Stimulated activated memory B cell treated with anti-CD40 and anti-IgM and Interleukin-4, amounts not matched to agents 10 μg/mL and 1 μg/mL and 100 μg/mL, for 72 hours (primary cell): ENCODE measurements around the gene ICA1.

Source experiments
- ATAC-seq: fragments of 150-1000 bp; cut with Tn5 transposase; 2 replicates; pipeline ENCODE4 v1.10.0; 2021
- H3K27ac Mint-ChIP-seq: one replicate; pipeline ENCODE4 v1.8.0; 2022; ENCODE audit warnings: mild to moderate bottlenecking, mixed read lengths
- H3K27me3 Mint-ChIP-seq: one replicate; pipeline ENCODE4 v1.8.0; 2022; ENCODE audit warnings: mixed read lengths
- H3K36me3 Mint-ChIP-seq: one replicate; pipeline ENCODE4 v1.8.0; 2022; ENCODE audit warnings: mixed read lengths
- H3K4me1 Mint-ChIP-seq: one replicate; pipeline ENCODE4 v1.8.0; 2022; ENCODE audit warnings: mixed read lengths
- H3K4me3 Mint-ChIP-seq: one replicate; pipeline ENCODE4 v1.8.0; 2022; ENCODE audit warnings: mild to moderate bottlenecking, moderate library complexity, mixed read lengths
- H3K9me3 Mint-ChIP-seq: one replicate; pipeline ENCODE4 v1.8.0; 2022; ENCODE audit warnings: mixed read lengths

The ICA1 gene

GRCh38 chr7:8204339-8205030, 57.5 kb downstream of the ICA1 start:
- Mint-ChIP-seq H3K4me1 (no peaks in the 10 kb centered on the region), H3K9me3 (no peaks in the 10 kb centered on the region), H3K27ac (no peak overlapping the region), H3K27me3 (peaks cover 7% of the 10 kb centered on the region), H3K36me3 (no peaks in the 10 kb centered on the region), H3K4me3 (no peak overlapping the region)
- ATAC-seq, result no peak

- H3K27ac Mint-ChIP-seq, result no peak overlapping the region
- peaks cover 7% of the 10 kb centered on the region for H3K27me3 Mint-ChIP-seq
- H3K36me3 Mint-ChIP-seq, result no peaks in the 10 kb centered on the region
- no peaks in the 10 kb centered on the region for H3K9me3 Mint-ChIP-seq
- no peaks in the 10 kb centered on the region for H3K4me1 Mint-ChIP-seq
- ATAC-seq, result no peak
- H3K4me3 Mint-ChIP-seq, result no peak overlapping the region
Measured at GRCh38 chr7:8201846-8202441, 60.0 kb downstream of the ICA1 start.

GRCh38 chr7:8200717-8201116, 61.2 kb downstream of the ICA1 start:
- Mint-ChIP-seq H3K4me3 (no peak overlapping the region), H3K9me3 (no peaks in the 10 kb centered on the region), H3K27me3 (no peaks in the 10 kb centered on the region), H3K27ac (no peak overlapping the region), H3K4me1 (no peaks in the 10 kb centered on the region), H3K36me3 (no peaks in the 10 kb centered on the region)
- ATAC-seq, result no peak

GRCh38 chr7:8200316-8200715, 61.7 kb downstream of the ICA1 start:
- Mint-ChIP-seq H3K4me1 (no peaks in the 10 kb centered on the region), H3K27me3 (no peaks in the 10 kb centered on the region)

GRCh38 chr7:8197994-8198698, 63.8 kb downstream of the ICA1 start:
- Mint-ChIP-seq H3K4me1 (no peaks in the 10 kb centered on the region), H3K4me3 (no peak overlapping the region), H3K36me3 (no peaks in the 10 kb centered on the region), H3K9me3 (no peaks in the 10 kb centered on the region), H3K27me3 (no peaks in the 10 kb centered on the region), H3K27ac (no peak overlapping the region)
- no peak for ATAC-seq

More at GRCh38 chr7:8200316-8200715, 61.7 kb downstream of the ICA1 start:
- no peak for ATAC-seq
- Mint-ChIP-seq H3K4me3 (no peak overlapping the region), H3K9me3 (no peaks in the 10 kb centered on the region), H3K27ac (no peak overlapping the region), H3K36me3 (no peaks in the 10 kb centered on the region)

- Mint-ChIP-seq H3K4me1 (no peaks in the 10 kb centered on the region), H3K36me3 (no peaks in the 10 kb centered on the region)
Measured at GRCh38 chr7:8192897-8193296, 69.1 kb downstream of the ICA1 start.

GRCh38 chr7:8190119-8190895, 71.7 kb downstream of the ICA1 start:
- Mint-ChIP-seq H3K4me3 (no peak overlapping the region), H3K27ac (no peak overlapping the region), H3K36me3 (no peaks in the 10 kb centered on the region), H3K4me1 (peaks cover 13% of the 10 kb centered on the region), H3K27me3 (no peaks in the 10 kb centered on the region), H3K9me3 (no peaks in the 10 kb centered on the region)
- ATAC-seq, result peak; percentile 56

More at GRCh38 chr7:8192897-8193296, 69.1 kb downstream of the ICA1 start:
- no peaks in the 10 kb centered on the region for H3K9me3 Mint-ChIP-seq
- H3K4me3 Mint-ChIP-seq, result no peak overlapping the region
- ATAC-seq, result no peak
- no peak overlapping the region for H3K27ac Mint-ChIP-seq
- no peaks in the 10 kb centered on the region for H3K27me3 Mint-ChIP-seq

- Mint-ChIP-seq H3K4me3 (no peak overlapping the region), H3K27ac (no peak overlapping the region), H3K9me3 (no peaks in the 10 kb centered on the region), H3K36me3 (no peaks in the 10 kb centered on the region), H3K4me1 (peaks cover 20% of the 10 kb centered on the region), H3K27me3 (no peaks in the 10 kb centered on the region)
- ATAC-seq, result no peak
Measured at GRCh38 chr7:8189625-8190024, 72.3 kb downstream of the ICA1 start.

GRCh38 chr7:8185926-8186683, 75.9 kb downstream of the ICA1 start:
- Mint-ChIP-seq H3K9me3 (no peaks in the 10 kb centered on the region), H3K4me3 (no peak overlapping the region), H3K36me3 (no peaks in the 10 kb centered on the region), H3K4me1 (peaks cover 26% of the 10 kb centered on the region), H3K27ac (peak overlapping the region; percentile 23), H3K27me3 (no peaks in the 10 kb centered on the region)
- no peak for ATAC-seq

- ATAC-seq, result no peak
- H3K4me1 Mint-ChIP-seq, result peaks cover 35% of the 10 kb centered on the region
- no peak overlapping the region for H3K4me3 Mint-ChIP-seq
- H3K27me3 Mint-ChIP-seq, result no peaks in the 10 kb centered on the region
- H3K9me3 Mint-ChIP-seq, result no peaks in the 10 kb centered on the region
- no peaks in the 10 kb centered on the region for H3K36me3 Mint-ChIP-seq
- no peak overlapping the region for H3K27ac Mint-ChIP-seq
Measured at GRCh38 chr7:8184221-8184620, 77.7 kb downstream of the ICA1 start.

GRCh38 chr7:8179486-8179885, 82.5 kb downstream of the ICA1 start:
- ATAC-seq, result no peak
- Mint-ChIP-seq H3K27ac (no peak overlapping the region), H3K4me3 (no peak overlapping the region), H3K27me3 (no peaks in the 10 kb centered on the region), H3K4me1 (peaks cover 59% of the 10 kb centered on the region), H3K9me3 (peaks cover 2% of the 10 kb centered on the region), H3K36me3 (no peaks in the 10 kb centered on the region)

- Mint-ChIP-seq H3K27ac (peak overlapping the region; percentile 86), H3K36me3 (no peaks in the 10 kb centered on the region), H3K4me1 (peaks cover 64% of the 10 kb centered on the region), H3K27me3 (no peaks in the 10 kb centered on the region), H3K4me3 (peak overlapping the region; percentile 61), H3K9me3 (peaks cover 2% of the 10 kb centered on the region)
- no peak for ATAC-seq
Measured at GRCh38 chr7:8178353-8178752, 83.6 kb downstream of the ICA1 start.

GRCh38 chr7:8177109-8177933, 84.6 kb downstream of the ICA1 start:
- peak; percentile 63 for ATAC-seq
- H3K9me3 Mint-ChIP-seq, result peaks cover 2% of the 10 kb centered on the region
- peak overlapping the region; percentile 41 for H3K4me3 Mint-ChIP-seq
- no peaks in the 10 kb centered on the region for H3K36me3 Mint-ChIP-seq
- peaks cover 66% of the 10 kb centered on the region for H3K4me1 Mint-ChIP-seq
- H3K27me3 Mint-ChIP-seq, result no peaks in the 10 kb centered on the region
- H3K27ac Mint-ChIP-seq, result peak overlapping the region; percentile 86
